Esophagus muscularis mucosa (tissue), 4 donors: ENCODE measurements around the gene RIN3. TPM values are rescaled to one million over a fixed set of nuclear protein-coding genes. Genes with fewer than 3 reads are reported as not detected.
A peak's percentile ranks its signal among the peaks of the same experiment; 100 is the strongest.

Source experiments
- DNase-seq: peaks from one replicate; pipeline ENCODE4 v3.0.0-alpha.2; 2017; ENCODE audit errors: extremely low spot score
- H3K27ac ChIP-seq, 4 donors: fragments of 200-600 bp; sonication (generic); replicated peaks in 1 of 4; 1 replicate in 3 of 4; 2 replicates in 1 of 4; pipeline ENCODE4 v1.5.1; 2016 to 2019; ENCODE audit warnings: mild to moderate bottlenecking in 1 of 4
- H3K27me3 ChIP-seq, 4 donors: fragments of 200-600 bp; sonication (generic); one replicate each; pipeline versions ENCODE4 v1.5.1 to v1.6.0; 2016 to 2019
- H3K36me3 ChIP-seq, 4 donors: fragments of 200-600 bp; sonication (generic); one replicate each; pipeline ENCODE4 v1.5.1; 2016 to 2019
- H3K4me1 ChIP-seq, 4 donors: fragments of 200-600 bp; sonication (generic); one replicate each; pipeline ENCODE4 v1.5.1; 2016 to 2019
- H3K4me3 ChIP-seq, 4 donors: fragments of 200-600 bp; sonication (generic); 1 replicate in 2 of 4; 2 replicates in 2 of 4; pipeline ENCODE4 v1.5.1; 2016 to 2019; ENCODE audit warnings: mild to moderate bottlenecking in 4 of 4, moderate library complexity in 1 of 4
- H3K9me3 ChIP-seq, 4 donors: fragments of 200-600 bp; sonication (generic); 1 replicate in 3 of 4; 2 replicates in 1 of 4; pipeline ENCODE4 v1.5.1; 2016 to 2019
- EP300 ChIP-seq: sonication (generic); formaldehyde crosslinking; IDR thresholded peaks from one replicate; pipeline ENCODE4 v1.6.1; 2017; ENCODE audit warnings: antibody characterized with exemption
- POLR2A ChIP-seq: fragments of 450-650 bp; IDR thresholded peaks from one replicate; pipeline ENCODE4 v1.6.1; 2017; ENCODE audit warnings: antibody characterized with exemption, moderate library complexity, mild to moderate bottlenecking, low read depth
- POLR2AphosphoS5 ChIP-seq, 2 donors: sonication (generic); formaldehyde crosslinking; IDR thresholded peaks; one replicate each; pipeline ENCODE4 v1.6.1; 2017; ENCODE audit warnings: antibody characterized with exemption in 2 of 2
- WGBS: methylation state at CpG from one replicate; pipeline ENCODE4 v1.1.5; 2018; 5-methylcytosine and 5-hydroxymethylcytosine counted together
- intact Hi-C: fragments of 100-400 bp; cut with DNase I; formaldehyde crosslinking; loops from one replicate; pipeline ENCODE4 v1.15.1; 2023
- total RNA-seq, 4 donors: library from RNA; depleted of rRNA; stranded (reverse); fragments of >200 nt; gene quantifications; one replicate each; pipeline versions ENCODE4 v1.1.0 to v1.2.1, GENCODE V29; 2016
- TF ChIP-seq, protein P1 (sequence below), 3 experiments: fragments of 200-600 bp in 2 of 3; fragments of 450-650 bp in 1 of 3; sonication (generic) in 2 of 3; IDR thresholded peaks; one replicate each; pipeline ENCODE4 v1.5.1; 2017 to 2019; ENCODE audit warnings: antibody characterized with exemption in 3 of 3, mild to moderate bottlenecking in 2 of 3, moderate library complexity in 1 of 3

Gene RIN3
- total RNA-seq, 4 donors from 2014 or later = 10.6 to 20.0 (median 13.1) TPM

DNA sequence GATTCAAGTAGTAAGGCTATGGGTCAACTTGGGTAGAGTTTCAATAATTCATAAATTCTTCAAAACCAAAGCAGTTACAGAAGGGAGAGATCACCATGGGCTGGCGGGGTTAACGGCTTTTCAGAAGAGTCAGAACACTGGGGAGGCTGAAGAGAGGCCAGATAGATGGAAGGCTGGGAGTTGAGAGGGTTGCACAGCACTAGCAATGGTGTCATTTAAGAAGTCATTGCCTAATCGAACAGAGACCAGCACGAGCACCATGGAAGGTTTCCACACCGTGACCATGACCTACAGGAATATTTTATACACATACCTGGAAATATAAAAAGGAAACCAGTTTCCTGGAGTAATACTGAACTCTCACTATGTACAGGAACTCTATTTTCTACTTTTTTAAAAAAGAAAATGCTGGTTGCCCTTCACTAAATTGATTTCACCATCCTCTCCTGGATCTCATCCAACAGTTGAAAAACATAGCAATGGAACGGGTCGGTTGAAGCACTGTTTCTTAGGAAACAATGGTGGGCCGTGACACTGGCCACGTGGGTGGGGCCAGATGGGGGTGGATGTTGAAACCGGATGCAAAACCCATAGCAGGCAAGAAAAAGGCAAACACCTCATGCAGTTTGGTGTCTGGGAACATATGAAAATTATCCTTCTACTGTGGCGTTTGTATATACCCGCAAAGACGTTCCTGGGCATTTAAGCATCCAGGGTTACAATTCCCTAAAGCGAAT lies 38.0 kb upstream of the RIN3 start:
- Histone ChIP-seq H3K36me3 (no peaks in the 10 kb centered on the region), H3K4me1 (peaks cover 0 to 15% (median 9%) of the 10 kb centered on the region in 4 donors), H3K4me3 (no peak overlapping the region), H3K9me3 (no peaks in the 10 kb centered on the region), H3K27me3 (no peaks in the 10 kb centered on the region), H3K27ac (peak overlapping the region; percentile 13 to 47 (median 29))
- TF ChIP-seq EP300 (no peak), POLR2AphosphoS5 (IDR thresholded peaks at IDR 0.05) (peak; percentile 27 to 66)
- intact Hi-C loops = no loop called here
- DNase-seq = no peak
- 68% methylated on average over 14 of the region's 14 CpGs for WGBS

DNA sequence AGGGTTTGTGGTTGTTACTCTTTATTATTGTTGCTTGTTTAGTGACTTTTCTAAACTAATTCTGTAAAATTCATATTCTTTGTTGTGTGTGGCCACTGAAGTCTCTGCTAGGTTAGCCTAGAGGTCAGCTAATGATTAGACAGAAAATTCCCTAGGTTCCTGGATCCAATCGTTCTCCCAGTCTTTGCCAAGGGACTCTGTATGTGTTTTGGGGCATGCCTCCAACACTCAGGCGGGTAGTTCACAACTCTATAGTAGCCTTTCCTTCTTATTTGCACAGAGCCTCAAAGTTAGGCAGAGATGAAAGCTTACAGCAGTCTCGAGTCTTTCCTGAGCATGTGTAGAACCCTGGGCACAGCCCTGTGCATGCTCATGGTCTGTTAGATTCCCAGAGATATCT lies 32.7 kb upstream of the RIN3 start:
- no peak overlapping the region for H3K27ac ChIP-seq
- no peak overlapping the region for H3K4me3 ChIP-seq
- H3K4me1 ChIP-seq = peaks cover 0 to 5% (median 4%) of the 10 kb centered on the region in 4 donors
- no peaks in the 10 kb centered on the region for H3K27me3 ChIP-seq
- intact Hi-C loops = no loop called here
- DNase-seq = no peak
- no peaks in the 10 kb centered on the region for H3K36me3 ChIP-seq
- 82% methylated on average over 3 of the region's 3 CpGs for WGBS
- H3K9me3 ChIP-seq = no peaks in the 10 kb centered on the region
- TF ChIP-seq POLR2AphosphoS5 (IDR thresholded peaks at IDR 0.05) = no peak
- TF ChIP-seq EP300 = no peak
- TF ChIP-seq, protein P1, sequence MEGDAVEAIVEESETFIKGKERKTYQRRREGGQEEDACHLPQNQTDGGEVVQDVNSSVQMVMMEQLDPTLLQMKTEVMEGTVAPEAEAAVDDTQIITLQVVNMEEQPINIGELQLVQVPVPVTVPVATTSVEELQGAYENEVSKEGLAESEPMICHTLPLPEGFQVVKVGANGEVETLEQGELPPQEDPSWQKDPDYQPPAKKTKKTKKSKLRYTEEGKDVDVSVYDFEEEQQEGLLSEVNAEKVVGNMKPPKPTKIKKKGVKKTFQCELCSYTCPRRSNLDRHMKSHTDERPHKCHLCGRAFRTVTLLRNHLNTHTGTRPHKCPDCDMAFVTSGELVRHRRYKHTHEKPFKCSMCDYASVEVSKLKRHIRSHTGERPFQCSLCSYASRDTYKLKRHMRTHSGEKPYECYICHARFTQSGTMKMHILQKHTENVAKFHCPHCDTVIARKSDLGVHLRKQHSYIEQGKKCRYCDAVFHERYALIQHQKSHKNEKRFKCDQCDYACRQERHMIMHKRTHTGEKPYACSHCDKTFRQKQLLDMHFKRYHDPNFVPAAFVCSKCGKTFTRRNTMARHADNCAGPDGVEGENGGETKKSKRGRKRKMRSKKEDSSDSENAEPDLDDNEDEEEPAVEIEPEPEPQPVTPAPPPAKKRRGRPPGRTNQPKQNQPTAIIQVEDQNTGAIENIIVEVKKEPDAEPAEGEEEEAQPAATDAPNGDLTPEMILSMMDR (IDR thresholded peaks at IDR 0.05) = no peak
- no peak for TF ChIP-seq POLR2A

DNA sequence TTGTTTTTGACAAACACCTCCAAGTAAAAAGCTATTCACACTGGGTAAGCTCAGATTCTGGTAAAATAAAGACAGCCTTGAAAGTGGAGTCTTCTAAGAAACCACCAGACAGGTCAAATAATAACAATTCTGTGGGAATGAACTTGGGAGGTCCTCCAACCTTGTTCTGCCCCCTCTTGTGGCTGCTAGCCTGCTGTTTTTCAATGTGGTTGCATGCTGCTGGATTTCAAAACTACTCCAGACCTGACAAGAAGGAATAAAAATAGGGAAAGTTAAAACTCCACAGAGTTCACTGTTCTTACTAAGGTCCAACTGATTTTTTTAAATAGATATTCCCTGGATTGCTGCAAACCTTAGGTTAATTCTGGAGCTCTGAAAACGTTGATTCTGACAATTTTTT lies 32.2 kb upstream of the RIN3 start:
- no peaks in the 10 kb centered on the region for H3K36me3 ChIP-seq
- H3K9me3 ChIP-seq = no peaks in the 10 kb centered on the region
- intact Hi-C loops = no loop called here
- peaks cover 0 to 5% (median 4%) of the 10 kb centered on the region in 4 donors for H3K4me1 ChIP-seq
- no peaks in the 10 kb centered on the region for H3K27me3 ChIP-seq
- no peak overlapping the region for H3K27ac ChIP-seq
- H3K4me3 ChIP-seq = no peak overlapping the region
- TF ChIP-seq, protein P1 (IDR thresholded peaks at IDR 0.05) = no peak
- no peak for TF ChIP-seq POLR2A
- TF ChIP-seq POLR2AphosphoS5 (IDR thresholded peaks at IDR 0.05) = no peak
- no peak for TF ChIP-seq EP300
- DNase-seq = no peak
- 43% methylated on average over 1 of the region's 1 CpG for WGBS

DNA sequence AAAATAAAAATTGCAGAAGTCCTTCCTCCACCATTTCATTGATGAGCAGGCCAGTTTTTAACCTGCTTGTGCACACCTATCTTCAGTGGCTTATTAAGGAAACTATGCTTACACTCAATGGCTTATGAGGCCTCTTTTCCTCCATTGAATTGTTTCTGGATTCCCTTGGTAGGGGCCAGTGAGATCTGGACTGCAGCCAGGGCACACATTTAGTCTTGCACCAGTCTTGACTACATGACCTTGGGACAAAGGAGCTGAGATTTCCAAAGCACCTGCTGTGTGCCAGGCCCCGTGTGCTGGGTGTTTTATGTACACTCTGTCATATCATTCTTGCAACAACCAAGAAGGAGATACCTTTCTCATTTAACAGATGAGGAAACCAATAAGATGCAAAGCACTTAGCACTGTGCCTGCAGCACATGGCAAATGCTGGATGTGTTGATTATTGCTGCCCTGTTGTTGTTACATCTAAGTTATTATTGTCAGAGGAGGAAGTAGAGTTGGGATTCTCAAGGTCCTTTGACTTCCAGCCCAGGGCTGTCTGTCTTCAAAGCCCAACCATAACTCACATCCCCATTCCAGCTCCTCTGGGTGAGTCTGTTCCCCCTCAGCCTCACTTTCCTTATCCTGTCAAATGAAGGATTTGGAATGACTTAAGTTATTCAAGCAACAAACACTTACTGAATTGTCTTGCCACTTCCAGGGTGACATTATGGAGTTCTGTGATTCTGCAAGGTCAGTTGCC lies 31.6 kb upstream of the RIN3 start:
- TF ChIP-seq POLR2A (no peak), EP300 (no peak), POLR2AphosphoS5 (IDR thresholded peaks at IDR 0.05) (no peak)
- TF ChIP-seq, protein P1 (IDR thresholded peaks at IDR 0.05) = no peak
- Histone ChIP-seq H3K4me3 (no peak overlapping the region), H3K4me1 (peaks cover 1 to 6% (median 5%) of the 10 kb centered on the region in 4 donors), H3K27me3 (no peaks in the 10 kb centered on the region), H3K36me3 (no peaks in the 10 kb centered on the region), H3K9me3 (no peaks in the 10 kb centered on the region), H3K27ac (no peak overlapping the region)
- WGBS = 73% methylated on average over 1 of the region's 1 CpG
- no peak for DNase-seq
- intact Hi-C loops = no loop called here

DNA sequence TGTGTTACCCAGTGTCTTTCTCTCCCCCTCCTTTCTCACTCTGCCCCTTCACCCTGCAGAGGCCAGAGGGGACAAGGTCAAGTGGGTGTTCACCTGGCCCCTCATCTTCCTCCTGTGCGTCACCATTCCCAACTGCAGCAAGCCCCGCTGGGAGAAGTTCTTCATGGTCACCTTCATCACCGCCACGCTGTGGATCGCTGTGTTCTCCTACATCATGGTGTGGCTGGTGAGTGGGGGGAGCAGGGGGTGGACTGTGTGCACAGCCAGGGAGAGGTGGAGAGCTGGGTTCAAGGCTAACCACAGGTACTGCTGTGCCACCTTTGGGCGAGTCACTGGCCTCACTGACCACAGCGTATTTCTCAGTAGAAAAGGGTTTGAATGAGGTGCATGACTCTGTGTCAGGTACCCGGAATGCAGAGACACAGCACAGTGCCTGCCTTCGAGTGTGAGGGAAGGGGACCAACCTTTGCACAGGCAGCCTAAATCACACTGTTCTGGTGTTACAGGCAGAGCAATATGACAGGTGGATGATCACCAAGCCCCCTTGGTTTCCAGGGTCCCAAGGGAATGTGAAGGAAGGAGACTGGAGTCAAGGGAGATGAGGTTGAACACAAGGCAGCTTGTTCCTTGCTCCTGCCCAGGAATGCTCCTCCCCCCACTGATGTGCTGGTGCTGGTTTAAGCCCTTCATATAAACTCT lies 30.8 kb upstream of the RIN3 start:
- no peak for TF ChIP-seq POLR2A
- TF ChIP-seq, protein P1 (IDR thresholded peaks at IDR 0.05) = no peak
- no peak for TF ChIP-seq POLR2AphosphoS5 (IDR thresholded peaks at IDR 0.05)
- intact Hi-C loops = no loop called here
- Histone ChIP-seq H3K4me3 (no peak overlapping the region), H3K4me1 (peaks cover 5 to 10% (median 7%) of the 10 kb centered on the region in 4 donors), H3K36me3 (no peaks in the 10 kb centered on the region), H3K9me3 (no peaks in the 10 kb centered on the region), H3K27me3 (no peaks in the 10 kb centered on the region), H3K27ac (no peak overlapping the region)
- WGBS = 92% methylated on average over 8 of the region's 9 CpGs
- no peak for DNase-seq
